Neural cell (in vitro differentiated cells): ENCODE results near the gene MS4A8. TPM values are rescaled to one million over a fixed set of nuclear protein-coding genes. Genes with fewer than 3 reads are reported as not detected.

Source experiments
- H2AFZ ChIP-seq: fragments of 200-600, 300-800 bp; sonication (generic), shearing (Covaris generic); 2 replicates; pipeline ENCODE4 v1.6.0; 2014; ENCODE audit warnings: low read depth, mild to moderate bottlenecking, antibody characterized with exemption, low read length, moderate library complexity
- H3F3A ChIP-seq: fragments of 200-600 bp; shearing (Covaris generic); 2 replicates; pipeline ENCODE4 v1.6.1; 2016; ENCODE audit warnings: mild to moderate bottlenecking, moderate library complexity, mixed read lengths, antibody characterized with exemption, low read length; ENCODE audit not compliant: insufficient read depth, poor library complexity, severe bottlenecking
- H3K27ac ChIP-seq: fragments of 200-600, 300-800 bp; sonication (generic), shearing (Covaris generic); 2 replicates; pipeline ENCODE4 v1.5.1; 2014; ENCODE audit warnings: mild to moderate bottlenecking, low read length, moderate library complexity
- H3K27me3 ChIP-seq: fragments of 300-800, 200-600 bp; sonication (generic), shearing (Covaris generic); 2 replicates; pipeline ENCODE4 v1.6.0; 2014; ENCODE audit warnings: mild to moderate bottlenecking, low read depth, low read length, moderate library complexity; ENCODE audit not compliant: insufficient read depth
- H3K36me3 ChIP-seq: fragments of 300-800, 200-600 bp; sonication (generic), shearing (Covaris generic); 2 replicates; pipeline ENCODE4 v1.5.1; 2014; ENCODE audit warnings: mild to moderate bottlenecking, antibody characterized with exemption, low read length, moderate library complexity; ENCODE audit not compliant: insufficient read depth
- H3K4me2 ChIP-seq: fragments of 300-800, 200-600 bp; sonication (generic), shearing (Covaris generic); 2 replicates; pipeline ENCODE4 v1.6.0; 2014; ENCODE audit warnings: mild to moderate bottlenecking, low read length
- H3K4me3 ChIP-seq: fragments of 300-800, 200-600 bp; sonication (generic), shearing (Covaris generic); 2 replicates; pipeline ENCODE4 v1.5.1; 2014; ENCODE audit warnings: mild to moderate bottlenecking, low read length, moderate library complexity
- H3K79me2 ChIP-seq: fragments of 200-600 bp; shearing (Covaris generic); replicated peaks from 2 replicates; pipeline ENCODE4 v1.6.0; 2014; ENCODE audit warnings: mild to moderate bottlenecking, low read length, moderate library complexity; ENCODE audit not compliant: insufficient read depth
- H3K9ac ChIP-seq: fragments of 300-800, 200-600 bp; sonication (generic), shearing (Covaris generic); 2 replicates; pipeline ENCODE4 v1.6.1; 2016; ENCODE audit warnings: mild to moderate bottlenecking, low read length, mixed read lengths
- H3K9me2 ChIP-seq: fragments of 200-600 bp; shearing (Covaris generic); 2 replicates; pipeline ENCODE4 v1.6.1; 2016; ENCODE audit warnings: mild to moderate bottlenecking, low read length, mixed read lengths; ENCODE audit not compliant: insufficient read depth
- H3K9me3 ChIP-seq: fragments of 200-600, 300-800 bp; sonication (generic), shearing (Covaris generic); 2 replicates; pipeline ENCODE4 v1.6.1; 2016; ENCODE audit warnings: mild to moderate bottlenecking, mixed run types, low read length, moderate library complexity, mixed read lengths
- H4K20me1 ChIP-seq: fragments of 200-600 bp; shearing (Covaris generic); 2 replicates; pipeline ENCODE4 v1.6.1; 2016; ENCODE audit warnings: mild to moderate bottlenecking, mixed run types; ENCODE audit not compliant: insufficient read depth
- CTCF ChIP-seq: fragments of 450-650 bp; IDR thresholded peaks from 2 replicates; pipeline ENCODE4 v1.5.1; 2014; ENCODE audit warnings: antibody characterized with exemption, mild to moderate bottlenecking, moderate library complexity; ENCODE audit not compliant: poor library complexity, severe bottlenecking
- EP300 ChIP-seq: fragments of 450-650 bp; conservative IDR thresholded peaks from 2 replicates; pipeline ENCODE4 v1.6.1; 2014; ENCODE audit warnings: antibody characterized with exemption, mild to moderate bottlenecking, moderate library complexity; ENCODE audit not compliant: poor library complexity, severe bottlenecking
- EZH2 ChIP-seq: fragments of 200-600, 300-800 bp; shearing (Covaris generic), sonication (generic); IDR thresholded peaks from 2 replicates; pipeline ENCODE4 v1.6.1; 2014; ENCODE audit warnings: antibody characterized with exemption, low read length, borderline replicate concordance, mild to moderate bottlenecking; ENCODE audit not compliant: insufficient read depth, poor library complexity, severe bottlenecking
- MXI1 ChIP-seq: fragments of 450-650 bp; conservative IDR thresholded peaks from 2 replicates; pipeline ENCODE4 v1.6.1; 2014; ENCODE audit warnings: antibody characterized with exemption, mild to moderate bottlenecking; ENCODE audit not compliant: poor library complexity, severe bottlenecking
- POLR2AphosphoS5 ChIP-seq: IDR thresholded peaks from 2 replicates; pipeline ENCODE4 v1.6.1; 2012
- RAD21 ChIP-seq: fragments of 450-650 bp; conservative IDR thresholded peaks from 2 replicates; pipeline ENCODE4 v1.6.1; 2014; ENCODE audit warnings: antibody characterized with exemption, mild to moderate bottlenecking, moderate library complexity
- REST ChIP-seq: IDR thresholded peaks from 2 replicates; pipeline ENCODE4 v1.6.1; 2012; ENCODE audit warnings: borderline replicate concordance
- SMC3 ChIP-seq: fragments of 450-650 bp; conservative IDR thresholded peaks from 2 replicates; pipeline ENCODE4 v1.6.1; 2014; ENCODE audit warnings: antibody characterized with exemption, mild to moderate bottlenecking, moderate library complexity; ENCODE audit not compliant: poor library complexity
- TAF1 ChIP-seq: IDR thresholded peaks from 2 replicates; pipeline ENCODE4 v1.6.1; 2012; ENCODE audit warnings: low read depth
- polyA plus RNA-seq: library from polyadenylated mRNA; depleted of rRNA; stranded (reverse); fragments of >200 nt; gene quantifications from 2 replicates; pipeline ENCODE4 v1.2.3, GENCODE V29; 2014

Gene MS4A8
- polyA plus RNA-seq, 1 donor from 2014 or later: not detected

DNA sequence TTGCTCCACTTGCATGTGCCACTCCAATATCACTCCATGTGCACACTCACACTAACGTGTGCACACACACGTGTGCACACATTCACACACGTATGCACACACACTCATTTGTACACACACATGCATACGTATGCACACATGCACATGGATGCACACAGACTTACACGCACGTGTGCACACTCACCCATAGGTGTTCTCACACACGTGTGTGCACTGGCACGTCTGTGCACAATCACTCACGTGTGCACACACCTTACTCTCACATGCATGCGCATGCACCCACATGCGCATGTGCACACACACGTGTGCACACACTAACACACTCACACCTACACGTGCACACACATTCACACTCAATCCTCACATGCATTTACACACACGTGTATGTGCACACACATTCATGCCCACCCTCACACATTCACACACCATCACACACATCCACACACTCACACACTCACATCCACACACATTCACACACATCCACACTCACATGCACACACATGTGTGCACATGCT lies 48.0 kb downstream of the MS4A8 start:
- TF ChIP-seq RAD21 (no peak), REST (no peak), MXI1 (no peak)
- H3K9ac ChIP-seq: no peak overlapping the region
- H3K9me2 ChIP-seq: no peaks in the 10 kb centered on the region
- H3K4me2 ChIP-seq: no peak overlapping the region
- no peaks in the 10 kb centered on the region for H3K9me3 ChIP-seq
- H4K20me1 ChIP-seq: no peaks in the 10 kb centered on the region
- H2AFZ ChIP-seq: no peak overlapping the region
- H3K79me2 ChIP-seq: no peaks in the 10 kb centered on the region
- no peaks in the 10 kb centered on the region for H3F3A ChIP-seq
- H3K27me3 ChIP-seq: no peaks in the 10 kb centered on the region
- H3K36me3 ChIP-seq: no peaks in the 10 kb centered on the region
- H3K27ac ChIP-seq: no peak overlapping the region
- no peak overlapping the region for H3K4me3 ChIP-seq

GRCh38 chr11:60748225-60748624 lies 48.8 kb downstream of the MS4A8 start:
- no peak overlapping the region for H3K27ac ChIP-seq
- TF ChIP-seq EZH2: no peak
- no peak for TF ChIP-seq REST
- TF ChIP-seq SMC3: no peak
- TF ChIP-seq CTCF: no peak
- TF ChIP-seq MXI1: no peak
- TF ChIP-seq RAD21: no peak
- TF ChIP-seq EP300: no peak
- no peak for TF ChIP-seq TAF1
- no peak for TF ChIP-seq POLR2AphosphoS5

More at GRCh38 chr11:60748225-60748624, 48.8 kb downstream of the MS4A8 start:
- no peaks in the 10 kb centered on the region for H3K27me3 ChIP-seq
- H3K4me2 ChIP-seq: no peak overlapping the region
- no peaks in the 10 kb centered on the region for H3K9me2 ChIP-seq
- H3K9me3 ChIP-seq: no peaks in the 10 kb centered on the region
- no peak overlapping the region for H3K4me3 ChIP-seq
- H2AFZ ChIP-seq: no peak overlapping the region
- no peak overlapping the region for H3K9ac ChIP-seq
- H4K20me1 ChIP-seq: no peaks in the 10 kb centered on the region
- H3K36me3 ChIP-seq: no peaks in the 10 kb centered on the region
- H3K79me2 ChIP-seq: no peaks in the 10 kb centered on the region
- no peaks in the 10 kb centered on the region for H3F3A ChIP-seq
